Liver (tissue), 9 donors: Measurements from ENCODE around the gene DMD. TPM values are rescaled to one million over a fixed set of nuclear protein-coding genes. Genes with fewer than 3 reads are reported as not detected.

ENCODE experiments used
- DNase-seq: peaks from one replicate; pipeline ENCODE4 v3.0.0-alpha.2; 2017; ENCODE audit warnings: low spot score
- H3K27ac ChIP-seq, 2 donors: one replicate each; pipeline ENCODE4 v1.7.0; 2013; ENCODE audit warnings: inconsistent platforms in 2 of 2, low read length in 2 of 2, control low read depth in 1 of 2, low read depth in 1 of 2, mild to moderate bottlenecking in 1 of 2
- H3K27me3 ChIP-seq, 4 donors: one replicate each; pipeline versions ENCODE4 v1.6.1 to v1.7.0; 2013; ENCODE audit warnings: low read length in 3 of 4, inconsistent platforms in 1 of 4, mild to moderate bottlenecking in 1 of 4, moderate library complexity in 1 of 4; ENCODE audit not compliant: control insufficient read depth in 4 of 4, insufficient read depth in 4 of 4
- H3K36me3 ChIP-seq, 4 donors: one replicate each; pipeline versions ENCODE4 v1.6.1 to v1.7.0; 2013; ENCODE audit warnings: low read length in 3 of 4, mild to moderate bottlenecking in 3 of 4, low read depth in 1 of 4, moderate library complexity in 1 of 4; ENCODE audit not compliant: control insufficient read depth in 4 of 4, insufficient read depth in 3 of 4
- H3K4me1 ChIP-seq, 4 donors: one replicate each; pipeline versions ENCODE4 v1.6.1 to v1.7.0; 2013; ENCODE audit warnings: low read length in 3 of 4, mild to moderate bottlenecking in 3 of 4, moderate library complexity in 1 of 4; ENCODE audit not compliant: control insufficient read depth in 4 of 4, insufficient read depth in 4 of 4
- H3K4me3 ChIP-seq, 3 donors: one replicate each; pipeline versions ENCODE4 v1.6.1 to v1.7.0; 2013; ENCODE audit warnings: low read length in 3 of 3, control low read depth in 1 of 3, low read depth in 1 of 3, mild to moderate bottlenecking in 1 of 3
- H3K9ac ChIP-seq, 2 donors: one replicate each; pipeline ENCODE4 v1.7.0; 2013; ENCODE audit warnings: low read length in 2 of 2, mild to moderate bottlenecking in 2 of 2, moderate library complexity in 2 of 2, control low read depth in 1 of 2, low read depth in 1 of 2
- H3K9me3 ChIP-seq, 4 donors: one replicate each; pipeline versions ENCODE4 v1.6.1 to v1.7.0; 2013; ENCODE audit warnings: low read length in 3 of 4; ENCODE audit not compliant: control insufficient read depth in 4 of 4
- ATF3 ChIP-seq: IDR thresholded peaks from 2 replicates; pipeline ENCODE4 v1.6.1; 2016; ENCODE audit warnings: antibody characterized with exemption
- CTCF ChIP-seq: fragments of 150-350 bp; IDR thresholded peaks from 2 replicates; pipeline ENCODE4 v1.5.1; 2017; ENCODE audit warnings: improper control_type of control experiment, low read depth, low read length; ENCODE audit not compliant: missing input control
- EGR1 ChIP-seq, 2 donors: IDR thresholded peaks; 2 replicates each; pipeline ENCODE4 v1.6.1; 2016 to 2018; ENCODE audit warnings: antibody characterized with exemption in 2 of 2, low read depth in 2 of 2
- FOXA1 ChIP-seq: IDR thresholded peaks from 2 replicates; pipeline ENCODE4 v1.6.1; 2016; ENCODE audit warnings: antibody characterized with exemption
- FOXA2 ChIP-seq: IDR thresholded peaks from 2 replicates; pipeline ENCODE4 v1.6.1; 2016; ENCODE audit warnings: antibody characterized with exemption
- HNF4A ChIP-seq, 2 donors: conservative IDR thresholded peaks; 2 replicates each; pipeline ENCODE4 v1.6.1; 2016; ENCODE audit warnings: antibody characterized with exemption in 2 of 2, mild to moderate bottlenecking in 2 of 2
- JUND ChIP-seq, 2 donors: IDR thresholded peaks; 2 replicates each; pipeline ENCODE4 v1.6.1; 2016; ENCODE audit warnings: antibody characterized with exemption in 2 of 2
- MAX ChIP-seq: IDR thresholded peaks from 2 replicates; pipeline ENCODE4 v1.6.1; 2016; ENCODE audit warnings: antibody characterized with exemption
- RAD21 ChIP-seq, 2 donors: IDR thresholded peaks; 2 replicates each; pipeline ENCODE4 v1.6.1; 2016; ENCODE audit warnings: antibody characterized with exemption in 2 of 2, mild to moderate bottlenecking in 2 of 2
- REST ChIP-seq: IDR thresholded peaks from 2 replicates; pipeline ENCODE4 v1.6.1; 2016; ENCODE audit warnings: antibody characterized with exemption, mild to moderate bottlenecking
- RXRA ChIP-seq, 2 donors: IDR thresholded peaks; 2 replicates each; pipeline ENCODE4 v1.6.1; 2017 to 2018; ENCODE audit warnings: antibody characterized with exemption in 2 of 2, mild to moderate bottlenecking in 1 of 2
- SP1 ChIP-seq: IDR thresholded peaks from 2 replicates; pipeline ENCODE4 v1.6.1; 2018; ENCODE audit warnings: antibody characterized with exemption, mild to moderate bottlenecking
- TAF1 ChIP-seq: conservative IDR thresholded peaks from 2 replicates; pipeline ENCODE4 v1.6.1; 2016; ENCODE audit warnings: antibody characterized with exemption, mild to moderate bottlenecking
- YY1 ChIP-seq: IDR thresholded peaks from 2 replicates; pipeline ENCODE4 v1.6.1; 2016; ENCODE audit warnings: antibody characterized with exemption, mild to moderate bottlenecking
- ZBTB33 ChIP-seq: IDR thresholded peaks from 2 replicates; pipeline ENCODE4 v1.6.1; 2016; ENCODE audit warnings: antibody characterized with exemption
- WGBS: extraction: QIAGEN DNeasy Blood & Tissue Kit; methylation state at CpG from one replicate; pipeline ENCODE4 v1.1.7; 2013; 5-methylcytosine and 5-hydroxymethylcytosine counted together
- polyA plus RNA-seq, 2 donors: library from polyadenylated mRNA; stranded (reverse) in 1 of 2; unstranded in 1 of 2; fragments of 200-250 nt in 1 of 2; fragments of >200 nt in 1 of 2; fragmentation: Nextera tagmentation in 1 of 2; extraction: Ambion mirVana in 1 of 2; gene quantifications; one replicate each; pipeline versions ENCODE4 v1.2.1 to v1.2.3, GENCODE V29; 2013 to 2015
- total RNA-seq, 2 donors: library from RNA; depleted of rRNA; stranded (reverse); fragments of >200 nt; gene quantifications; one replicate each; pipeline ENCODE4 v1.2.3, GENCODE V29; 2014
- donor health status: healthy.
- donor health status: healthy.
- donor health status: healthy.
- donor health status: healthy.
- donor health status: healthy.

The DMD gene
- total and polyA plus RNA-seq, 4 donors: 14.6 to 61.9 (median 23.9) TPM

GRCh38 chrX:31820430-31821210 is 1390.7 kb downstream of the DMD start:
- TF ChIP-seq RXRA (IDR thresholded peaks at IDR 0.05) (no peak), MAX (no peak), TAF1 (no peak), ZBTB33 (no peak), YY1 (no peak), FOXA2 (no peak), EGR1 (IDR thresholded peaks at IDR 0.05; ENCODE audit: low read depth in 2 of 2) (no peak), JUND (IDR thresholded peaks at IDR 0.05) (no peak), SP1 (no peak), FOXA1 (no peak), ATF3 (no peak), HNF4A (conservative IDR thresholded peaks at IDR 0.05) (no peak), CTCF (no peak), RAD21 (IDR thresholded peaks at IDR 0.05) (no peak)
- no peaks in the 10 kb centered on the region for H3K27me3 ChIP-seq
- no peaks in the 10 kb centered on the region for H3K9me3 ChIP-seq
- DNase-seq: no peak
- H3K27ac ChIP-seq: no peak overlapping the region
- peaks cover 0 to 2% (median 0%) of the 10 kb centered on the region in 4 donors for H3K4me1 ChIP-seq
- H3K4me3 ChIP-seq: no peak overlapping the region
- 88% methylated on average over 7 of the region's 7 CpGs for WGBS
- peaks cover 0 to 2% (median 0%) of the 10 kb centered on the region in 4 donors for H3K36me3 ChIP-seq
- no peak overlapping the region for H3K9ac ChIP-seq

- Histone ChIP-seq H3K27me3 (no peaks in the 10 kb centered on the region), H3K9ac (no peak overlapping the region), H3K4me3 (no peak overlapping the region), H3K4me1 (peaks cover 0 to 2% (median 0%) of the 10 kb centered on the region in 4 donors), H3K27ac (no peak overlapping the region), H3K9me3 (no peaks in the 10 kb centered on the region), H3K36me3 (peaks cover 0 to 2% (median 0%) of the 10 kb centered on the region in 4 donors)
- WGBS: 91% methylated on average over 3 of the region's 3 CpGs
- no peak for DNase-seq
- TF ChIP-seq RXRA (IDR thresholded peaks at IDR 0.05) (no peak), RAD21 (IDR thresholded peaks at IDR 0.05) (no peak), REST (no peak), HNF4A (conservative IDR thresholded peaks at IDR 0.05) (no peak), FOXA1 (no peak), ATF3 (no peak), CTCF (no peak)
Measured at GRCh38 chrX:31819455-31819854, 1391.9 kb downstream of the DMD start.
